Mucosa of gallbladder (tissue), 1 donor: ENCODE results near the gene PTPRK. TPM values are rescaled to one million over a fixed set of nuclear protein-coding genes. Genes with fewer than 3 reads are reported as not detected.

ENCODE experiments used
- DNase-seq: peaks from one replicate; pipeline ENCODE4 v3.0.0-alpha.2; 2020; ENCODE audit warnings: low spot score
- total RNA-seq: library from RNA; stranded (reverse); gene quantifications from one replicate; pipeline ENCODE4 v1.2.1, GENCODE V29; 2021
- donor health status: DM: no; HTN: no; CAD: no.

Gene PTPRK
- total RNA-seq, 1 donor from 2014 or later = 209 TPM

DNA sequence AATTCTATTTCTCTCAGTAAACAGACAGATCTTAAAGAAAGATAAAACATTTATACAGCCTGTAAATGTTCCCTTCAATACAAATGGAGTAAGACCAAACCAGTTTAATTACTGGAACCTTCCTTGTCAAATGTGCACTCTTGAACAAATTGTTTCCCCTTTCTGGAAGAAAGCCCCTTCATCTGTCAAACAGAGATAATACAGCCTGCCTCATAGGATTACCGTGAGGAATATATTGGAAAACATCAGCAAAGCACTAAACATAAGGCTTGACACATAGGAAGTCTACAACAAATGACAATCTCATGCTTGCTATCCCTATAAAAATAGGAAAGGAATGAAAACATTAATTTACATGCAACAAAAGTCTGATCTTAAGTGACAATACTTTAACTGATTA lies 173.8 kb downstream of the PTPRK start:
- no peak for DNase-seq

DNA sequence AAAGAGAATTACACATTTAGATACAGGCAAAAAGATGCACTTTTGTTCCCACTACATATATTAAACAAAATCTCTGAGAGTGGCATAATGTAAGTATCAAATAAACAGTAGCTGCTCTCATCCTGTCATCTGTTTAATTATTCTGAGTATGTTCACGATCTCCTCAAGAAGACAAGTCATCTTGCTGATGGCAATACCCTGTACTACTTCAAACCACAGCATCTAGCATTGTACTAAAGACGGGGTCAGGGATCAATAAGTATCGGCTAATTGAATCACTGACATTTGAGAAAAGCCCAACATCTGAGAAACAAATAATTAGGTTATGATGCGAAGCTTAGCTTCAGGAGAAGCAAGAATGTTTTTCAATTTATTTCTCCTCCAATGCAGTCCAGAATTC lies 175.1 kb downstream of the PTPRK start:
- DNase-seq = no peak

DNA sequence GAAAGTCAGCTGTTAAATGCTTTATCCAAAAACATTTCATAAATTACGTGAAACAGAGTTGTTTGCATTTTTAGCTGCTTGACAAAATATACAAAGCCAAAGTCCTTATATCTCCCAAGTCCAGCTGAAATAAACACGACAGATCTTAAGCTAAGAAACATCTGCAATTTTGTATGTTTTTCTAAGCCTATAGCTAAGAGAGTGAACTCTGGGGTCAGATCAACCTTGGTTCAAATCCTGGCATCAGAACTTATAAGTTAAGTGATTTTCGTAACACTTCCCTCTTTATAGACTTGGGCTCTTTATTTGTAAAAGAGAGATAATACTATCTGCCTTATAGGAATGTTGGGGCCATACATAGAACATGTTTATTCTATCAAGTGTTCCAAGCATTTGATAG lies 176.7 kb downstream of the PTPRK start:
- no peak for DNase-seq

DNA sequence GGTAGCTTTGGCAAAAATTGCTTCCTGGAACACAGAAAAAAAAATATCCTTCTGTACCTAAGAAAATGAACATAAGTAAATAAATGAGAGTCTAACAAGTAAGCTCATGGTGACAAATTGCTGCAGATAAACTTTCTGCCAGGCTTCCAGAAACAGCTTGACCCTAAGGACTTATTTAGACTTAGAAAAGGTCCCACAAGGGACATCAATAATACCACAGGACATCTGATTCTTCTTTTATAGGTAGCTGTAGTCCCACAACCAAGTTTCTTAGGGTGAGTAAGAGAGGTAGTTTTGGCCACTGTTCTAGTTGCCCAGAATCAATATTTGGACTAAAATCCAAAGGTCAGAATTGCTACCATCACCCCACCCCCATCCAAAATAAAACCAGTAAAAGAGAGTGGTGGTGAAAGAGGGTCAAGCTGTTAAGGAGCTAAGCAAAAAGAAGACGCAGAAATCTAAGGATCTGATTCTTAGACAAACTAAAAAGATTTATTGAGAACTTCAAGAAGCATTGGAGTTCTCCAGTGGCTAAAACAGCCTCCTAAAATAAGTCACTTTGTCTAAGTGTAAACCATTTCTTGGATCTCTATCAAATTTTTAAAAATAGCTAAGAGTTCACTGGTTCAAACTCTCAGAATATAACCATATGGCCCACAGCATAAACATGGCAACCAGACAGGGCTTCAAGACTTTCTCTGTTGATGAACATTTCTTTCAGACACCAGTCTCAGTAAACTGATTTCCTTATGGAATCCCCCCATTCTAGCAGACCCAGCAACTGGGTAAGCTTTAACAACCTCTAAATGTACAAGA lies 180.6 kb downstream of the PTPRK start:
- DNase-seq = no peak

DNA sequence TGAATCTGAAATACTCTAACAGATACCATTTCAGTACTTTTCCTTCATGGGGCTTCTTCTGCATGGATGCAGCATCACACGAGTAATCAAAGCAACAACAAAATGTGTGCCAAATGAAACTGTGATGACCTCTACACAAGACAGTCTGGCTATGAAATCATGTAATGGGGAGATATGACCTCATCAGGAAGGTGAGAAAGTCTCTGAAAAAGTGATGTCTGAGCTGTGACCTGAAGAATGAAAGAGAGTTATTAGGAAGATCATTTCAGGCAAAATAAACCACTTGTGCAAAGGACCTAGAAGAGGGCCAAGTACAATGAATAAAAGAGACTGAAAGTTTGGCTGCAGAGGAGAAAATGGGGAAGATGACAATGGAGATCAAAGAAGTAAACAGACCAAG lies 182.8 kb downstream of the PTPRK start:
- DNase-seq = no peak

DNA sequence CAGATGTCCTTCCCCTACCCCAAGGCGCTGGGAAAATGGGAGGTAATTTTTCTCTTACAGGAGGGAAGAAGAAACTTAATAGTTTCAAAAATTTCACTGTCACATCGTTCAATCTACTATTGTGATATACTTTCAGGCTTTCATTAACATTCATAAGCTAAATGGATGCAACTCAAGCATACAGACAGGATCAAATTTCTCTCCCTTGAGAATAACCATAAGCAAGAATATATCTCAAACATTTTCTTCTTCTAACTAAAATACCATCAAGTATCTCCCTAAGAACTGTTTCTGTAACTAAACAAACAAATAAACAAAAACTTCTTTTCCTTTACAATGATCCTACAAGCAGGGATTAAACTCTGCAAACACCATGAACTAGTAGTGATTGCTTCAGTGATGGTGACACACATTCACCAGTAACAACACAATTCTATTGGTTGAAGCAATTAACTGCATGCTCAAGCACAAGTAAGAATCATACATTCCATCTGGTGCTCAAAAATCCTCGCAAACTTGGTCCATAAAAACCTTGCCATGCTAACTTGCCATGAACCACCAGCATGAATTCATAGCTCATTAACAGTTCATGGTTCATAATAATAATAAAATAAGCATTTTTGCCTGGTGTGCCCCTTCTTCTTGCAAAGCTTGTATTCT lies 183.8 kb downstream of the PTPRK start:
- no peak for DNase-seq

DNA sequence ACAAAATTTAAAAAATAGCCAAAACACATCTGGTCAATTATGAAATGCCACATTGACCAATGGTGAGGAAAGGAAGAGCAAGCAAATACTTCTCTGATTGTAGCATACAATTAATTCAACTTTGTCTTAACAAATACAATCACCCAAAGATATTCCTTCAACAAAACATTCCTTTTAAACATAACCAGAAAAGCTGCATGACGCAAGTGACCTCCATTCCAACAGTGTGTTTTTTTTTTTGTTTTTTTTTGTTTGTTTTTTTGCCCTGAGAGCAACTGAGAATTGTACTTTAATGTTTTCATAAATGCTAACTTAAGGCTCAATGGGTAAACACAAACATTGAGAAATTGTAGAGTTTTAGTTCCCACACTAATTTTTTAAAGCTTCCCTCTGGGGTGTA lies 184.4 kb downstream of the PTPRK start:
- no peak for DNase-seq

DNA sequence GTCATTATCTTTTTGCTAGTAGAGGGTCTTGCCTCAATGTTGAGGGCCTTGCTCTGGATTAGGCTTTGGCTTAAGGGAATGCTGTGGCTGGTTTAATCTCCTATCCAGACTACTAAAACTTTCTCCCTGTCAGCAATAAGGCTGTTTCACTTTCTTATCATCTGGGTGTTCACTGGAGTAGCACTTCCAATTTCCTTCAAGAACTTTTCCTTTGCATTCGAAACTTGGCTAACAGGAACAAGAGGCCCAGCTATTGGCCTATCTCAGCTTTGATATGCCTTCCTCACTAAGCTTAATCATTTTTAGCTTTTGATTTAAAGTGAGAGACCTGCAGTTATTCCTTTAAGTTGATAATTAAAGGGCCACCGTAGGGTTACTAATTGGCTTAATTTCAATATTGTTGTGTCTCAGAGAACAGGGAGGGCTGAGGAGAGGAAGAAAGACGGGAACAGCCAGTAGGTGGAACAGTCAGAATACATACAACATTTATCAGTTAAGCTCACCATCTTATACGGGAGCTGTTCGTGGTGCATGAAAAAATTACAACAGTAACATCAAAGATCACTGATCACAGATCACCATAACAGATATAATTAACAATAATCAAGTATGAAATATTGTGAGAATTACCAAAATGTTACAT lies 186.7 kb downstream of the PTPRK start:
- no peak for DNase-seq

DNA sequence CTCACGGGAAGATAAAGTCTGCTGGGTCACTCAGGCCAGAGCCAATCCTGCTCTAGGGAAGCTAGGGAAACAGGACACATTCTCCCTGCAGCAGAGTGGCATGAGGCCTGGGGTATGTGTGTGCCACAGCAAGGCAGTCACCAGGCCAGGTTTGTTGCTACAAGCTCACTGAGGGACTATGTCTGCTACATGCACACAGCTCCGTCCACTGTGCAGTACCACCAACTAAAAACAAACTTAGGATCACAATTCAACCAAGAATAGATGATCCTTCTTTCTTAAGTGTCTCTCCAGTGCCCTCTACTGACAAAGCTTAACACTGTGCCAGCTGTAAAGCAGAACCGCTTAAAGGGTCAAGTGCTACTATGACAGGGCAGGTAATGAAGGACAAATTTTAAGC lies 192.5 kb downstream of the PTPRK start:
- no peak for DNase-seq

DNA sequence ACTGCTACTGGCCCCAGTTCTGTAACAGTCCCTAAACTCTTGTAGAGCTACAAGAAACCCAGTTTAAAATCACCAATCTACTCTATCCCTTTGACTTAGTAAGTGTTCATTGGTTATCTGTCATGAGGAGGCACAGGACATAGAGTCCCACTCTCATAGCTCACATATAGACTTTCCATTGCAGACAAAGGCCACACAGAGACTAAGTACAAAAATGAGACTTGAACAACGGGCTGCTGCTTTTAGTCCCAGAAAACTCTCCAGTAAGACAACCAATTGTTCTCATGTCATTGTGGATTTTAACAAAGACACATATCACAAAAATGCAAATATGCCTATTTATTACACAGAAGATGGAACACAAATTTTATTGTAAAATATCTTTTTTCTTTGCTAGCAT lies 197.4 kb downstream of the PTPRK start:
- no peak for DNase-seq

DNA sequence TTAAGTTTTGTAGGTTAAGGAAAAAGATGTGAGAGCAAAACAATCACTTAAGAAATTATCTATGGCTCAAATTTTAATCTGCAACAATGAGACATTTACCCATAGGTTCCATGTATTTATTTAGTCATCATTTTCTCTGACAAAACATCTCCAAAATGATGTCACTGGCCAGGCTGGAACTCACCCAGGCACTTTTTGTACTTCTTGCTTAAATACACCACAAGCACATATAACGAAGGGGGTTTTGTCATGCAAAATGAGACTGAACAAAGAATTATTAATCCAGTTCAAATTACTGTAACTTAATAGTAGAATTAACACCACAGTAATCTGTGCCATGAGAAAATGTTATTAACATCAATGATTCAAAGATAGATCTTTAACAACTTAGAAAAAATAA lies 200.5 kb downstream of the PTPRK start:
- DNase-seq = no peak

DNA sequence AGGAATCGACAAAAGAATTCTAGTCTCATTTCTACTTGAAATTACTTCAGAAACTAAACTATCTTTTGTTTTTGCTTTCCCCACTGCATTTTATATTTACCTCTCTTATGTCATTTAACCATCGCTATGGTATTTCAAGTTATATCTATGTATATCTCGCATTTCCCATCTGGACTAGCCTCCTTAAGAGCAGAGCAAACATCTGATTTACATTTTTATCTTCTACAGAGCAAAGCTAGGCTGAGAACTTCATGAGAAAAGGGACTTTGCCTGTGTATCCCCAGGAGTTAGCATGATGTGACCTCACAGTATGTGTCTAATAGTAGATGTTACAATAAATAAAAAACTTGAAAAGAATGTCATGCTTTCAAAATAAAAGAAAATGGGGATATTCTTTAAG lies 201.2 kb downstream of the PTPRK start:
- DNase-seq = no peak

DNA sequence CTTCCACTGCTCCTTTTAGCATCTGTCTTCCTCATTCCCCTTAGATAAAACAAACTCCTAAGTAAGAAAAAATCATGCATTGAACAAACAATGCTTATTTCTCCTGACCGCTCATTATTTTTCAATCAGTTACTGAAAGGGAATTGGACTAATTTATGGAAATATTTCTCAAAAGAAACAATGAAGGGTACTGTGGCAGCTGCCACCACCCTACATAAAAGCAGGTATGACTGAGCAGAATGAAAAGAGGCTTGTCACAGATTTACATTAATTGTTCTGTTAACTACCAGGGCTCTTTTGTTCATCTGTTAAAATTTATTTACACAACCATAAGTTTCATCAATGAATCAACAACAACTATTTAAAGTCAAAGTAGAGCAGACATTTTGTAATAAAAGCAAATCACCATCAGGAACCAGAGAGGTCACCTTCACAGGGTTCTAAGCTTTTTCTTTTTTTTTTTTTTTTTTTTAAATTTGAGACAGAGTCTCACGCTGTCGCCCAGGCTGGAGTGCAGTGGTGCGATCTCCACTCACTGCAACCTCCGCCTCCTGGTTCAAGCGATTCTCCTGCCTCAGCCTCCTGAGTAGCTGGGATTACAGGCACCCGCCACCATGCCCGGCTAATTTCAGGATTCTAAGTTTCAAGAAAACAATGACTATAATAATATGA lies 204.0 kb downstream of the PTPRK start:
- DNase-seq = no peak

DNA sequence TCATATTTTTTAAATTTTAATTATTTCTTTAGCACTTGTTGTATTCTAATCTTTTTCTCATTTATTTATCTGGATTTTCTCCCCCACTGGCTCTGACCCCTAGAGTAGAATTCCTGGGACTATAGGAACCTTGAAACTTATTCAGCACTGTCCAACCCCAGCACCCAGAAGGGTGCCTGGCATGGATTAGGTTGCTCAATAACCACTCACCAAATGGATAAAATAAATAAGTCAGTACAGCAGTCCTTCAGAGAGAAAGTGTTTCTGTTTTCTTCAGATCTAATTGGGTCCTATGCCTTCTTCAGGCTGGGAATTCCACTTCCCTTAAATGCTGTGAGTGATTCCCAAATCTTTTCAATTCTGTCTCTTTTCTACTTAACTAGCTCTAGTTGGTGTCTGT lies 206.2 kb downstream of the PTPRK start:
- no peak for DNase-seq

DNA sequence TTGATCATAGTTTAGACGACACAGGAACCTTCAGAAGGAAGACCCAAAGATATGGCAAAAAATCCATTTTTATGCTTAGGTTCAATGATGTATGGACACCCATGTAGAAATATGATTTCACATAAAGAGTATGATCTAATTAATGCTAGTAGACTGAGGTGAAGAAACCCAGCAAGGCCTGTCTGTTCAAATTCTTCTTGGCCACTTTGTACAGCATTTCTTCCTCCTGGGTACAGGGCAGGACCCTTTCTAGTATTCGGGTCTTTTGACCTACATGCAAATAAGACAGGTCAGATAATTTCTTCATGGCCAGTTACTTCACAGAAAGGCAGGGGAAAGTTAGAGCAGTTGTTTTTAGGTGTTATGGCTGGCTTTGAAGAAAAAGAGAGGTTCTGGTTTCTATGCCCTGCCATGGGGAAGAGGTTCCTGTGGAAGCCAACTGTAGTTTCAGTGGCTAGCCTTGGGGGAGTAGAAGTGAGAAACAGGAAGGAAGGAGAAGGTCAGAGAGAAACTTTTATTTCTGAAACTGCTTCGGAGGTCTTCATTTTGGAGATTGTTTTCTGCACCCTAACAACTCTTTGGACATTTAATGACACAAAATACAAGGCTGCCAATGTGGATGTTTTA lies 208.3 kb downstream of the PTPRK start:
- no peak for DNase-seq

DNA sequence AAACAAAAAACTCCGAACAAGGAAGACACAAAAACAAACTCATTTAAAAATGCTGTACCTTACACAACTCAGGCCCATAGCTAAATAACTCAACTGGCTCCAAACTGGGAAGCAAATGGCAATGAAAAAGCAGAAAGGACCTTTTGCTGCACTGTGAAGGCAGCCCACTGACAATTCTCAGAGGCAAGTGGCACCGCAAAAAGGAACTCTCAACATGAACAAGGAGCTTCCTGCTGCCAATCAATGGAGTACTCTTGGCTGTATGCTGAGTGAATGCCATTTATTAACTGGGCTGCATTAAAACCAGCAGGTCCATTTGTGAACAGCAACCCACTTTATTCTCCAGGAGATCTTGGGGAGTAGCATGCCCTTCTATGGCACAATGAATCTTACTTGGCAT lies 209.9 kb downstream of the PTPRK start:
- no peak for DNase-seq

DNA sequence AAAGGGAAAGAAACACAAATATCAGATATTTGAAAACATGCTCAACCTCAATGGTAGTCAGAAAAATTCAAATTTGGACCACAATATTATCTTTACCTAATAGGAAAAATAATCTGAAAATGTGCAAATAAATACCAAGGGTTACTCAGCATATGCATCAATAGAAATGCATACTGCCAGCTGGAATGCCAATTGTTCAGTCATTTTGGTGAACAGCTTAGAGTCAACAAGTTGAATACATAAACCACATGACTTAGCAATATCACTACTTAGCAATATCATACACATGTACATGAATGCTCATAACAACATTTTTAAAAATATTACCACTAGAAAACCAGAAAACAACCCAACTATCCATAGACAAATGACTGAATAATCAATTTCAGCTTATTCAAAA lies 212.7 kb downstream of the PTPRK start:
- no peak for DNase-seq

DNA sequence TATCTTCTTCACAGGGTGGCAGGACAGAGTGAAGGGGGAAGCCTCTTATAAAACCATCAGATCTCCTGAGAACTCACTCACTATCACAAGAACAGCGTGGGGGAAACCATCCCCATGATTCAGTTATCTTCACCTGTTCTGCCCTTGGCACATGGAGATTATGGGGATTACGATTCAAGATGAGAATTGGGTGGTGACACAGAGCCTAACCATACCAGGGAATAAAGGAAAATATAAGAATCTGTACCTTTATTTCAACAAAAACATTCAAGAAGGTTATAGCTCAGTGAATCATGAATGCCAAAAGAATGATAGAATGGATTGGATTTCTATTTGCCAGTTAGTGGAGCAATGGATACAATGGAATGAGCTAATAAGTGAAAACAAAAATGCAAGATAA lies 214.4 kb downstream of the PTPRK start:
- DNase-seq = no peak

DNA sequence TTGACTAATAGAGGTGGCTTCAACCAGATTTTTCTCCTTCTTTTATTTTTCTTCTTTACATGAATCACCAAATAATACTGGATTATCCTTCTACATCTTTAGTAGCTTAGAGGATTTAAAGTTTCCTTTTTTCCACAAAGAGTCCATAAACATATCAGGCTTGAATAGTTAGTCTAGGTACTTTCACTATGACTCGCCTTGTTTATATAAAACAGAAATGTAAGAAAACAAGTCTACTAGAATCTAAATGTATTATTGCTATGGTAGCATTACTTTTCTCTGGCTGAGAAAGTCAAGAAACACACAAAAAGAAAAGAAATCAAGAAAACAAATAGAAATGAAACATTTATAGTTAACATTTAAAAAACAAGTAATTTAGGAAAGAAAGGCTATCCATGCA lies 215.2 kb downstream of the PTPRK start:
- DNase-seq = no peak

DNA sequence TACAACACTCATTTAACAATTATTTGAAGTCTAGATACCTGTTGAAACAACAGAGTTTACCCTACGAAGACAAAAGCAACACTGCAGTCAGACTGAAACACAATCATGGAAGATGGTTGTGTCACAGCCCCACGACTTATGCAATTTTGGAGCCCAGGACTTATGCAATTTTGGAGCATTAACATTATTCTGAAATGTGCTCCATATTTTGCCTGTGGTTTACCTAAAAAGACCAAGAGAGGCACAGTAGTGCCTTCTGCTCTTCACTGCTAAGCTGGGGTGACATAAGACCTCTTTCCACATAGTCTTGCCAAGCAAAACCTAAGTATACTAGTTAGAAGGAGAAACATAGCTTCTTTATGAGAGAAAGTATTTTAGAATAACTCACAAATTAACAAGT lies 216.5 kb downstream of the PTPRK start:
- DNase-seq = no peak

DNA sequence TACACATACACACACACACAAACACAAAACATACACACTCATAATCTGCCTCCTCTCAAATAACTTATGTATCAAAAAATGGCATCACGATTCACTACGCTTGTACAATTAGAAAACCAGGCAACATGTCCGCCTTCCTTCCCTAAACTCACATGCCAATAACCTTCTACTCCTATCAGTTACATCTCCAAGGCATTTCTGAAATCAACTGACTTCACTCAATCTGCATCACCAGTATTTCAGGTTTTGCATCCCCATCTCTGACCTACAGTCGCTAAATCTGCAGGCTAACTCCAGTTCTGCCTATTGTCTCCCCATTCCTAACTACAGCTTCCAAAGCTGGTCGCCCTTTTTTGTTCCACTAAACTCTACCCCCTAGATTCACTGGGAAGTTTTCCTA lies 217.5 kb downstream of the PTPRK start:
- no peak for DNase-seq

DNA sequence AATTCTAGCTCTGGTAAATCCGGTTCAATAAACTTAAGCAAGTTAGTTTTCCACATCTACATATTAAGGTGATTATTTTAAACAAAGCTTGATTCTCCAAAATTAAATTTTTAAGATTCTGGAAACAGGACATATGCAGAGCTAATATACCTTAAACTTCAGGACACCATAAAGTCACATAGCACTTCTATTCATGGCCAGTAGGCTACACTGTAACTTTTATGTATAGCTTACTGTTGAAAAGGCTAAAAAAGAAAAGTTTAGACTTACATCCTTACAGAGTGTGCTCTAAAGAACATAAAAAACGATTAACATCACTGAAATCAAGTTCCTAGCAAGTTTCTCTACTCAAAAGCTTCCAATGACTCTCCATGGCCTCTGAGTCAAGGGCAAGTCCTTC lies 224.7 kb downstream of the PTPRK start:
- DNase-seq = no peak
